ENCODE measurements around the gene METAP1D. TPM values are rescaled to one million over a fixed set of nuclear protein-coding genes. Genes with fewer than 3 reads are reported as not detected.
A peak's percentile ranks its signal among the peaks of the same experiment; 100 is the strongest.

Gene METAP1D
- polyA plus RNA-seq, 1 of the 3 experiments (the other 2 are of a cell fraction): 10.3 TPM

DNA sequence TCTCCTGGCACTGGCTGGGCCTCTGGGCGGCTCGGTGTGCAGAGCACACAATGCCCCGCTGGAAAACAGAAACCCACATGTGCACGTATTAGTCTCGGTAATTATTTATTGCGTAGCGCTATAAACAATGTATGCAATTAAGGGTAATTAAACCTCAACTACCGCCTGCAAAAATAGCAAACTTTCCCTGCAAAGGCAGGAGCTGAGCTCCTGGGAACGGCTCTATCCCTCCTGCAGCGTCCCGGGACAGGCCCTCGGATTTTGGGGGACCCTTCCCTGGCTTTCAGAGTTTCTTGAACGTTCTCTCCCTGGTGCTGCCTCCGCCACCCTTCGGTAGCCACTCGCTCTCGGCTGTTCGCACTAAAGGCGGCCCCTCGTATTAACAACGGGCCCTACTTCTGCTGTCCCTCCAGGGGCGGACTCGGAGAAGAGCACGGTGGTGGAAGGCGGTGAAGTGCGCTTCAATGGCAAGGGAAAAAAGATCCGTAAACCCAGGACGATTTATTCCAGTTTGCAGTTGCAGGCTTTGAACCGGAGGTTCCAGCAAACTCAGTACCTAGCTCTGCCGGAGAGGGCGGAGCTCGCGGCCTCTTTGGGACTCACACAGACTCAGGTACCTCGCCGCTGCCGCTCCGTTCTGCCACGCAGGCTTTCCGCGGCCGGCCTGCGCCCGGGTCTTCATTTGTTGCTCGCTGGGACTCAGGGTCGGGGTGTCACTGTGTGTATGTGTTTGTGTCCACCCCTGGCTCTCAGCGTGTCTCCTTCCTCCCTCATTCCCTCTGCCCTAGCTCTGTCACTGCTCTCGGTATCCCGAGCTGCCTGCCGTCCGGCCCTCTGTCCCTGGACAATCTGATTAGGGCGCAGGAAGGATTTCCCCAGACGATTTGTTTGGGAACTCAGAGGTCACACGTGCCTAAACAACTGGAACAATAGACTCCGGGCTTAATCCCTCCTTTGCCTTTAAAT, 86.8 kb downstream of the METAP1D start:
- Histone ChIP-seq H3K9me3 (no peaks in the 10 kb centered on the region), H3K79me2 (ENCODE audit: insufficient read depth) (no peaks in the 10 kb centered on the region), H3K9ac (no peak overlapping the region), H3K27ac (ENCODE audit: low read depth in 2 of 2, low read length in 1 of 2) (no peak overlapping the region), H3K36me3 (replicated peaks in 1 of 2; ENCODE audit: control insufficient read depth in 1 of 2, insufficient read depth in 2 of 2, low read length in 1 of 2) (no peaks in the 10 kb centered on the region), H3K27me3 (ENCODE audit: insufficient read depth) (peaks cover 88% of the 10 kb centered on the region), H3K4me3 (ENCODE audit: low read depth in 2 of 2, low read length in 1 of 2) (peak overlapping the region in 1 of 2 experiments; percentile 21; a peak in 1 of 4 replicates), H3K4me1 (ENCODE audit: control insufficient read depth in 1 of 2, insufficient read depth in 2 of 2, low read depth in 1 of 2, low read length in 1 of 2) (peaks cover 0 to 18% of the 10 kb centered on the region in 2 experiments; a peak in 1 of 4 replicates), H3F3A (replicated peaks; ENCODE audit: insufficient read depth) (no peaks in the 10 kb centered on the region), H4K20me1 (ENCODE audit: insufficient read depth) (no peaks in the 10 kb centered on the region), H3K4me2 (peak overlapping the region; percentile 97), H2AFZ (ENCODE audit: low read depth) (0 out of 2 replicates have a peak overlapping the region, but pooled peaks have one; percentile 15), H3K9me2 (no peaks in the 10 kb centered on the region)
- DNase-seq: peak; percentile 52
- ChIA-PET POLR2A (no interaction called here), CTCF (interaction anchor here (0.7 to 2.9 kb wide), 9 partner anchors 9 to 389 kb away, joined by 3 to 14 read pairs (median 5); partner anchors contain the start of gene DLX2)
- TF ChIP-seq, protein P1, sequence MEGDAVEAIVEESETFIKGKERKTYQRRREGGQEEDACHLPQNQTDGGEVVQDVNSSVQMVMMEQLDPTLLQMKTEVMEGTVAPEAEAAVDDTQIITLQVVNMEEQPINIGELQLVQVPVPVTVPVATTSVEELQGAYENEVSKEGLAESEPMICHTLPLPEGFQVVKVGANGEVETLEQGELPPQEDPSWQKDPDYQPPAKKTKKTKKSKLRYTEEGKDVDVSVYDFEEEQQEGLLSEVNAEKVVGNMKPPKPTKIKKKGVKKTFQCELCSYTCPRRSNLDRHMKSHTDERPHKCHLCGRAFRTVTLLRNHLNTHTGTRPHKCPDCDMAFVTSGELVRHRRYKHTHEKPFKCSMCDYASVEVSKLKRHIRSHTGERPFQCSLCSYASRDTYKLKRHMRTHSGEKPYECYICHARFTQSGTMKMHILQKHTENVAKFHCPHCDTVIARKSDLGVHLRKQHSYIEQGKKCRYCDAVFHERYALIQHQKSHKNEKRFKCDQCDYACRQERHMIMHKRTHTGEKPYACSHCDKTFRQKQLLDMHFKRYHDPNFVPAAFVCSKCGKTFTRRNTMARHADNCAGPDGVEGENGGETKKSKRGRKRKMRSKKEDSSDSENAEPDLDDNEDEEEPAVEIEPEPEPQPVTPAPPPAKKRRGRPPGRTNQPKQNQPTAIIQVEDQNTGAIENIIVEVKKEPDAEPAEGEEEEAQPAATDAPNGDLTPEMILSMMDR (IDR thresholded peaks at IDR 0.05): peak; percentile 6; the same call in 1 of the 2 replicates
- TF ChIP-seq GABPA (IDR thresholded peaks at IDR 0.05; ENCODE audit: low read depth) (no peak), EZH2phosphoT487 (IDR thresholded peaks at IDR 0.05; ENCODE audit: borderline replicate concordance, low read depth) (peak; percentile 94; the same call in 1 of the 2 replicates)
- 30% methylated on average over 41 of the region's 54 CpGs for WGBS (ENCODE audit: low lambda C conversion rate)

DNA sequence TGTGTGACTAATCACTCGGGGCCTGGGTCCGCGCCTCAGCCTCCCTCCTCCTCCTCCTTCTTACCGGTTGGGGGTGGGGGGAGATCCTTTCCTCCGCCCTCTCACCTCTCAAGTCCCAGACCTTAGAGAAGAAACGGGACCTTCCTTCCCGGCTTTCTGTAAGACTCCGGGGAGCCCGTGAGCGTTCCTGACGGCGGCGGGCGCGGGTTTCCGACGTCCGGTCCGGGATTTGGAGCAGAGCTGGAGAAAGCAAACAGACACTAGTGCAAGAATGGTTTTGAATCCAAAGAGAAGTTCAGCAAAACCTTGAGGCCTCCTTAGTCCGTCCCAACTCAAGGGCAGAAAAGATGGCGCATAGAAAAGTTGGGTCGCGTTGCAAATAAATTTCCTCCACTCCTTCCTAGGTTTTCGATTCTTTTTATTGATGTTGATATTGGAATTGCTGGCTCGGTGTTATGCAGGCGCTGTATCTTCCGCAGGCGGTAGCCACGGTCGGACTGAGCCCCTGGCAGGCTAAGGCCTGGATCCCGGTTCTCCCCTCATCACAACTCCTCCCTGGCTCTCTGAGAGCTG, 87.5 kb downstream of the METAP1D start:
- no peaks in the 10 kb centered on the region for H3K79me2 ChIP-seq (ENCODE audit: insufficient read depth)
- no peaks in the 10 kb centered on the region for H3K9me2 ChIP-seq
- H3K9ac ChIP-seq: no peak overlapping the region
- H3K9me3 ChIP-seq: no peaks in the 10 kb centered on the region
- H4K20me1 ChIP-seq (ENCODE audit: insufficient read depth): 0 out of 2 replicates have a peak, but pooled peaks cover 2% of the 10 kb centered on the region
- no peak overlapping the region for H2AFZ ChIP-seq (ENCODE audit: low read depth)
- ChIA-PET CTCF (interaction anchor here (0.9 to 2.9 kb wide), 8 partner anchors 8 to 381 kb away, joined by 3 to 14 read pairs (median 5); partner anchors contain the start of gene DLX2), POLR2A (no interaction called here)
- H3K27ac ChIP-seq (ENCODE audit: low read depth in 2 of 2, low read length in 1 of 2): no peak overlapping the region
- H3K4me3 ChIP-seq (ENCODE audit: low read depth in 2 of 2, low read length in 1 of 2): no peak overlapping the region
- H3K27me3 ChIP-seq (ENCODE audit: insufficient read depth): peaks cover 91% of the 10 kb centered on the region
- DNase-seq: no peak
- 16% methylated on average over 31 of the region's 31 CpGs for WGBS (ENCODE audit: low lambda C conversion rate)
- H3K4me1 ChIP-seq (ENCODE audit: control insufficient read depth in 1 of 2, insufficient read depth in 2 of 2, low read depth in 1 of 2, low read length in 1 of 2): peaks cover 0 to 18% of the 10 kb centered on the region in 2 experiments; a peak in 1 of 4 replicates
- TF ChIP-seq ELF1 (IDR thresholded peaks at IDR 0.05) (no peak), EZH2phosphoT487 (IDR thresholded peaks at IDR 0.05; ENCODE audit: borderline replicate concordance, low read depth) (peak; percentile 41; the same call in 1 of the 2 replicates), TEAD4 (IDR thresholded peaks at IDR 0.05; ENCODE audit: borderline replicate concordance, insufficient read depth) (no peak)
- no peak overlapping the region for H3K4me2 ChIP-seq
- no peaks in the 10 kb centered on the region for H3K36me3 ChIP-seq (replicated peaks in 1 of 2; ENCODE audit: control insufficient read depth in 1 of 2, insufficient read depth in 2 of 2, low read length in 1 of 2)
- no peaks in the 10 kb centered on the region for H3F3A ChIP-seq (replicated peaks; ENCODE audit: insufficient read depth)

All from SK-N-SH (cell line).